Retina (tissue), 1 donor: ENCODE data around the gene PRKAR1A.
"Not testable (repeated sequence)": the region's sequence is repeated elsewhere in the genome, so short reads cannot be mapped to it uniquely, and the experiment has no call there.

Experiments used
- DNase-seq: peaks from one replicate; pipeline ENCODE4 v3.0.0-alpha.2; 2016

PRKAR1A gene

GRCh38 chr17:68581863-68582645 is 69.8 kb downstream of the PRKAR1A start:
- DNase-seq: no peak

GRCh38 chr17:68582867-68583266 is 70.6 kb downstream of the PRKAR1A start:
- not testable (repeated sequence) for DNase-seq

DNA sequence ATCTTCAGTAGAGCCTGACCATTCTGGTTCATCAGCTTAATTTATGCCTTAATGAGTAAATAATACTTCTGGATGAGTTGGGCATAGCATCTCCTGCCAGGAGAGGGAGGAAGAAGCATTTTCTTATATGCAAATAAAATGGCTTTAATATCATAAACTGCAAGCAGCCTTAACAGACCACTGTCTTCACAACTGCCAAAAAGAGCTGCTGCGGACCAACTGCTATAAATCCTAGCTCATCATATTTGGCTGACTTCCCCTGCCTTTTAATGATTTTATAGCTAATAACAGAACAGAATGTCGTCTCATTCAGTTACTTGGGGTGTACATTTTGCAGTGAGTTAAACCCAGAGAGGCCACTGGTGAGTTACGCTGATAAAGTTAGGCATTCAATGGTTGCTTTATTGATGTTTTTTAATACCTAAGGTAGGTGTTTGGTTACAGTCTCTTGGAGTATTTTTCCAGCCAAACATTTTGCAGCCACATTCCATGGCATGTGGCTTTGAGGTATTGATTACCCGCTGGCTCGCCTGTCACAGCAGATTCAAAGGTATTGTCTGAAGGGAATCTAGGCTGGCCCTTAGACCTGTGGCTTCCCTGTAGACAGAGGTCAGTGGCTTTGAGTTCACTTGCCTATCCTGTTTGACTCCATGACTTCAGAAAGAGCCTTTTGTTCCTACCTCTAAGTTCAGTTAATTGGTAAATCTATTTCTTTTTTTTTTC is 72.5 kb downstream of the PRKAR1A start:
- DNase-seq: no peak

- no peak for DNase-seq
These were observed 73.4 kb downstream of the PRKAR1A start for GRCh38 chr17:68585643-68586042.

DNA sequence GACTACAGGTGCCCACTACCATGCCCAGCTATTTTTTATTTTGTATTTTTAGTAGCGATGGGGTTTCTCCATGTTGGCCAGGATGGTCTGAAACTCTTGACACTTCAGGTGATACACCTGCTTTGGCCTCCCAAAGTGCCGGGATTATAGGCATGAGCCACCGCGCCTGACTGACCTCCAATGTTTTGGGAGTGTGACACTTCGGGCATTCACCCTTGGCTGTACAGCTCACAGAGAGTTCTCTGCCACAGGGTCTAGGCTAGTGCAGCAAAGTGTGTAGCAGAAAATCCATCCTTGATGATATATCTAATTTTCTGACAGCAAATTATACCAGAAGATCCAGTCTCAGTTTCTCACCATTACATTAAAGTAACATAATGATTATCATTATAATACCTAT is 74.8 kb downstream of the PRKAR1A start:
- DNase-seq: no peak

DNA sequence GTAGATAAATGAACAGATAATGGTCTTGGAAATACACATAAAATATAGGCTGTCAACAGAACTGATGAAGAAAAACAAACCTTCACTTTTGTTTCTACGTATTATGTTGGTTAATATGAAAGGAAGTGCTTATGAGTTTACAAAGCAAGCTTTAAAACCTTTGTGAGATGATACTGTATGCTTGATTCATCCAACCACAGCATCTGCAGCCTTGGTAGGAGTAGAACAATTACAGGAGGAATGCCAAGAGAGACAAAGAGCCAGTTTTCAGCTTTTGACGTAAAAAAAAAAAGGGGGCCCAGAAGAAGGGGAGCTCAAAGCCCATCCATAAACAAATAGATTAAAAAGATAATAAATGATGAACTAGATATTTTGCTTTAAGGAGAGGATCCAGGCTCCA is 75.6 kb downstream of the PRKAR1A start:
- DNase-seq: no peak

GRCh38 chr17:68588362-68588761 is 76.1 kb downstream of the PRKAR1A start:
- no peak for DNase-seq

DNA sequence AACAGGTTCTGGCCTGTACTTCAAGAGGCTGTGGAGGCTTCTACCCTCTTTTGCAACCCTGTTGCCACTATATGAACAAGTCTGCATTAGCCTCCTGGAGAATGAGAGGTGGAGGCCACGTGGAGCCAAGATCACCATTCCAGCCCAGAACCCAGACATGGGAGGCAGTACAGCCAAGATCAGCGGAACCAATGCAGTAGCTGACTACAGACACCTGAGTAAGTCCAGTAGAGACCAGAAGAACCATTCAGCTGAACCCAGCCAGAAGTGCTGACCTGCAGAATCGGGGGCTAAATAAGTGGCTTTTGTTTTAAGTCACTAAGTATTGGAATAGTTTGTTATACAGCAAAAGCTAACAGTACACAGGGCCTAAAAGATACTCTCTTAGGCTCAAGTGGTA is 76.9 kb downstream of the PRKAR1A start:
- no peak for DNase-seq

DNA sequence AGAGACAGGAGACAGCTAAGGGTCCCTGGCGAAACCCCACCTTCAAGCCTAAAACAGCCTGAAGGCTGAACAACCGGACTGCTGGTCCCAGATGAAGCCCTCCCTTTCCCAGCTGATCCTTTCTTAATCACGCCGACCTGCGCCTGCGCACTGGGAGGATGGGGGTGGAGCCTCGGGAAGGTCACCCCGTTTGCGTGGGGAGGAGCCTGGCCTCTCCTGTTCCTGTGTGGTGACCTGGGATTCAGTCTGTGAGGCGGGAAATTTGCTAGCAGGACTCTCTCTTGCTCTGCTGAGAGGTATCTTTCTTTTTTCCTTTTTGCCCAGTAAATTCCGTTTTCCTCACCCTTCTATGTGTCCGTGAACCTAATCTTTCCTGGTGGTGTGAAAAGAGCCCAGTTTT is 79.4 kb downstream of the PRKAR1A start:
- DNase-seq: no peak

DNA sequence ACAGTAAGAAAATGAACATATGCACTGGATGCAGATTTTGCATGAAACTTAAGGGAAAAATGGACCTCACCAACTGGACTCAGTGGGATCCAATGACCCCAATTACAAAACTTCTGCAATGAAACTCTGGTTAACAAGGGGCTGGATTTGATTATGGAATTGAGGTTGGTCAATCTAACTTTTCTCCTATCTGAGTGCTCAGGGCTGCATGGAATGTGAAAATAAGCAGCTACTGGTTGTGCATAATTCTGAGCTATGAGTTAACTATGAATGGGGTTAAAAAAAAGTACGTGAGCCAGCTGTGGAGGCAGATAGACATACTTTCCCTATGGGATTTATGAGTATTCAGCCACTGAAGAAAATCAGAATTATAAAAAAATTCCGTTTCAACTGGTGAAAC is 79.8 kb downstream of the PRKAR1A start:
- DNase-seq: no peak

DNA sequence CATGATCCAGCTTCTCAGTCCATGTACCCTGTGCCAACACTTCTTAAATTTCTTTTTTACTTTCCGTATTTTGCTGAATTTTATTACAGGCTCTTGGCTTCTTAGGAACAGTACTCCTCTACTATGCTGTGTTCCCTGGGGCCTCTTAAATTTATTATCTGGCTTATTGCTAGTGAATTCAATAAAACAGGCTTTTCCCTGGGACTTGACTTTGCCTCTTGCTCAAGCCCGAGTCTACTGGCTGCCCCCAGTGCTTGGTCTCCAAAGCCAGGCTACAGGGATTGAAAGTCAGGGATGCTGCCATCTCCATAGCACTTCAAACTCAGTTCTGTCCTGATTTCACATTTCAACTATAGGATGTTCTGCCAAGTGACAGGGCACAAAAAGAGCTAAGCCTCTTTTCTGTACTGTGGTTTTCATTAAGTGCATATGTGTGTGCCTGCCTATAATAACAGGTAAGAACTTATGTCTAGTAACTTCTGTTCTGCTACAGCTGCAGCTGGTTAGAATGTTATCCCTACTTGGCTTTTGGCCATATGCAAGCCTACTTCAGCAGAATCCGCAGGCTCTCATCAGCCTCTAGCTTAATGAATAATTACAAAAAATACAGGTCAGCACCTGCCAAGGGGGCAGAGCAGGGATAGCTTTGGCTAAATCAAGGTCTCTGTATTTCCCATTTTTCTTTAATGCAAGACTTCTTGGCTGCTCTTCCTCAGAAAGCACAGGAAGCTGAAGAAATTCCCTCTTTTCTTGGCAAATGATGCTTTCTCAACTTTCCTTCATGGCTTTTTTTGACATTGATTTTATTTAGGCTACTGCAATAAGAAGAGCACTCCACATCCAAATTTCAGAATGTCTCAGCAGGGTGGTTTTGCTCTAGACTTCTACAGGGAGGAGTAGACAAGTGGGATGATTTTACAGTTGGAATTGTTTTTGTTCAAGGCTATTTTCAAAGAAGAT is 80.7 kb downstream of the PRKAR1A start:
- DNase-seq: no peak

- DNase-seq: no peak
These were observed 82.3 kb downstream of the PRKAR1A start for GRCh38 chr17:68594552-68594951.

DNA sequence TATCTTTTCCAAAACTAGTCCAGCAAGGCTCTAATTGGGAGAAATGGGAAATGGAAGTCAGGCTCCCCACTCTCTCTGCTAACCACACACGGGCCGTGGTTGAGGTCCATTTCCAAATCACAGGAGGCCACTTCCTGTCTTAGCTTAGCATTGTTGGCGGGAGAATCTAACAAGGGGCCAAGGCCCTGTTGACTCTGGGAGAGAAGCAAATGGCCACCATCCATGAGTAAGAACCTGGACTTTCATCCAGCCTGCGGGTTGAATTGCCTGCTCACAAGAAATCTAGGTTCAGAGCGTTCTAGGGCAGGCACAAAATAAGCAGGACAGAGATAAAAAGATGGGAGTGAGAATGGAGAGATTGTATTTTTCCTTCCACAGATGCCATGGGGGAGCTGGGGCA is 83.3 kb downstream of the PRKAR1A start:
- DNase-seq: no peak

DNA sequence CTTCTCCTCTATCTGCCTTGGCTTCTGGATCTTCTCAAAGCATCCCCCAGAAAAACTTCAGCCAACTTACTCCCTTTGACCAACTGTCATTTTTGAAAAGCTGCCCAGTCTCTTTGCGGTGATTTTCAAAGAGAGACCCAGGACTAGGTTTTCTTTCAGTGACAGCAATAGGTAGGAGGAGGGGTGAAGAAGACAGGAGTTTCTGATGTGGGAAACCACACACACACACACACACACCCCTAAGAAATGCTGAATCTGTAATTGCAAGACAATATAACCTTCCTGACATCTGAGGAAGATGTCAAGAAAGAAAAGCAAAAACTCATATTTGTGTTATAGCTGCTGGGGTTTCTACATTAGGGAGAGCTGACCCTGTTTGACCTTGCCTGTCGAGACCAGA is 83.8 kb downstream of the PRKAR1A start:
- DNase-seq: no peak

DNA sequence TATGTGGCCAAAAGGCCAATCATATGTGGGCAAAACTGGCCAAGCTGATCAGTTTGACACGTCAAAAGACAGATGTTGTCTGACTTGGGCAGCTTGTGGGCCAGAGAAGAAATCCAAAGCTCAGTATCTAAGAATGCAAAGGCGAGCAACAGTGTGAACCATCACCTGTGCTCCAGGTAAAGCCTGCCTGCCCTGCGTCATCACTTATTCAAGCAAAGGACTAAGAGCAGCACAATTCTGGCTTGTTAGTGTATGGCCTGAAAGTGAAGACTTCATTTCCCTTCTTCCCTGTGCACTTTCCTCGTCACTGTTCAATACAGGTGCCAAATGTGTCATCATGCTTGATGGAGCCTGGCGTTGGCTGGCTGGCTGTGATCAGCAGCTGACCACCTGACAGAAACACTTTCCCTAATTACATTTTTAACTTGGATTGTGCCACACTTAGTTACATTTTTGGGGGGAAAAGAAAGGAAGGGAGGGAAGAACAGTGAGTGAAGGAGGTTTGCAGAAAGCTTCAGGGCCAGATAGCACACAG is 84.2 kb downstream of the PRKAR1A start:
- no peak for DNase-seq

- DNase-seq: no peak
These were observed 85.8 kb downstream of the PRKAR1A start for GRCh38 chr17:68598074-68598473.

GRCh38 chr17:68598545-68598961 is 86.3 kb downstream of the PRKAR1A start:
- DNase-seq: no peak

GRCh38 chr17:68599091-68599490 is 86.9 kb downstream of the PRKAR1A start:
- no peak for DNase-seq

- DNase-seq: no peak
These were observed 87.4 kb downstream of the PRKAR1A start for GRCh38 chr17:68599552-68600066.

DNA sequence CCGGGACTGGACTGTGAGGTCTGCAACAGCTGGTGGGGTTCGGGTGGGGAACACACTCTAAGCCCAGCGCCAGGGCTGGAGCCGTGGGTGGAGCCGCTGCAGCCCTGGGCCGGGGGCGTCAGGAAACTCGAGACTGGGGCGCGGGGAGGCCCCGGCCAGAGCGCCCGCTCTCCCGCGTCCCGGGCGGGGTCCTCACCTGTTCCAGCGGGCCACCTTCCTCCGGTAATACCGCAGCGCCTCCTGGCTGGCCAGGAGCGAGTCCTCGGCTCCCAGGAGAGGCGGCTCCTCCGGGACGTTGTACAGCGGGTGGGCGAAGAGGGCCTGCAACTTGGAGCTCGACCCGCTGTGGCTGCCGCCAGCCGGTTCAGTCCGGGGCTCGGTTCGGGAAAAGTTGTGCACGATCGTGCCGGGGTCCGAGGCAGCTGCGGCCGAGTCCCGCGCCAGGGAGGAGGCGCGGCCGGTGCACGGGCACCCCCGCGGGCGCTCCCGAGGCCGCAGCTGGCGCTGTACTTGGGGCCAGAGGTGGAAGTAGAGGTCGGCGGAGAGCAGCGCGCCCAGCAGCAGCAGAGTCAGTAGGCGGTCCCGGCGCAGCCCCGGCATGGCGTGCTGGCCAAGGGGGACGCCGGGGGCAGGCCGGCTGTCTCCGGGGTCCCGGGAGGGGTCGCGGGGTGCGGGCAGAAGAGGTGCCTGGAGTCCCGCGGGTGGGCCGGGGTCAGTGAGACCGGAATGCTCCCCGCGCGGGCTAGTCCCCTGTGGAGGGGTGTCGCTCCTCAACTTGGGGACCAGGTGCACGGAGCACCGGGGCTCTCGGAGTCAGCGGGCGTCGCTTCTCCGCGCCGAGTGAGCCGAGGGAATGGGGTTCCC is 88.1 kb downstream of the PRKAR1A start:
- peak; percentile 75 for DNase-seq
